Esophagus muscularis mucosa (tissue), 4 donors: Measurements from ENCODE around the gene ZNF319. TPM values are rescaled to one million over a fixed set of nuclear protein-coding genes. Genes with fewer than 3 reads are reported as not detected.
A peak's percentile ranks its signal among the peaks of the same experiment; 100 is the strongest.

Experiments
- DNase-seq: peaks from one replicate; pipeline ENCODE4 v3.0.0-alpha.2; 2017; ENCODE audit errors: extremely low spot score
- H3K27ac ChIP-seq, 4 donors: fragments of 200-600 bp; sonication (generic); replicated peaks in 1 of 4; 1 replicate in 3 of 4; 2 replicates in 1 of 4; pipeline ENCODE4 v1.5.1; 2016 to 2019; ENCODE audit warnings: mild to moderate bottlenecking in 1 of 4
- H3K27me3 ChIP-seq, 4 donors: fragments of 200-600 bp; sonication (generic); one replicate each; pipeline versions ENCODE4 v1.5.1 to v1.6.0; 2016 to 2019
- H3K36me3 ChIP-seq, 4 donors: fragments of 200-600 bp; sonication (generic); one replicate each; pipeline ENCODE4 v1.5.1; 2016 to 2019
- H3K4me1 ChIP-seq, 4 donors: fragments of 200-600 bp; sonication (generic); one replicate each; pipeline ENCODE4 v1.5.1; 2016 to 2019
- H3K4me3 ChIP-seq, 4 donors: fragments of 200-600 bp; sonication (generic); 1 replicate in 2 of 4; 2 replicates in 2 of 4; pipeline ENCODE4 v1.5.1; 2016 to 2019; ENCODE audit warnings: mild to moderate bottlenecking in 4 of 4, moderate library complexity in 1 of 4
- H3K9me3 ChIP-seq, 4 donors: fragments of 200-600 bp; sonication (generic); 1 replicate in 3 of 4; 2 replicates in 1 of 4; pipeline ENCODE4 v1.5.1; 2016 to 2019
- CTCF ChIP-seq, 3 experiments: fragments of 200-600 bp in 2 of 3; fragments of 450-650 bp in 1 of 3; sonication (generic) in 2 of 3; IDR thresholded peaks; one replicate each; pipeline ENCODE4 v1.5.1; 2017 to 2019; ENCODE audit warnings: antibody characterized with exemption in 3 of 3, mild to moderate bottlenecking in 2 of 3, moderate library complexity in 1 of 3
- EP300 ChIP-seq: sonication (generic); formaldehyde crosslinking; IDR thresholded peaks from one replicate; pipeline ENCODE4 v1.6.1; 2017; ENCODE audit warnings: antibody characterized with exemption
- POLR2A ChIP-seq: fragments of 450-650 bp; IDR thresholded peaks from one replicate; pipeline ENCODE4 v1.6.1; 2017; ENCODE audit warnings: antibody characterized with exemption, moderate library complexity, mild to moderate bottlenecking, low read depth
- POLR2AphosphoS5 ChIP-seq, 2 donors: sonication (generic); formaldehyde crosslinking; IDR thresholded peaks; one replicate each; pipeline ENCODE4 v1.6.1; 2017; ENCODE audit warnings: antibody characterized with exemption in 2 of 2
- WGBS: methylation state at CpG from one replicate; pipeline ENCODE4 v1.1.5; 2018; 5-methylcytosine and 5-hydroxymethylcytosine counted together
- intact Hi-C: fragments of 100-400 bp; cut with DNase I; formaldehyde crosslinking; loops from one replicate; pipeline ENCODE4 v1.15.1; 2023
- total RNA-seq, 4 donors: library from RNA; depleted of rRNA; stranded (reverse); fragments of >200 nt; gene quantifications; one replicate each; pipeline versions ENCODE4 v1.1.0 to v1.2.1, GENCODE V29; 2016

ZNF319 gene
- total RNA-seq, 4 donors from 2014 or later: 7.1 to 20.9 (median 12.8) TPM

DNA sequence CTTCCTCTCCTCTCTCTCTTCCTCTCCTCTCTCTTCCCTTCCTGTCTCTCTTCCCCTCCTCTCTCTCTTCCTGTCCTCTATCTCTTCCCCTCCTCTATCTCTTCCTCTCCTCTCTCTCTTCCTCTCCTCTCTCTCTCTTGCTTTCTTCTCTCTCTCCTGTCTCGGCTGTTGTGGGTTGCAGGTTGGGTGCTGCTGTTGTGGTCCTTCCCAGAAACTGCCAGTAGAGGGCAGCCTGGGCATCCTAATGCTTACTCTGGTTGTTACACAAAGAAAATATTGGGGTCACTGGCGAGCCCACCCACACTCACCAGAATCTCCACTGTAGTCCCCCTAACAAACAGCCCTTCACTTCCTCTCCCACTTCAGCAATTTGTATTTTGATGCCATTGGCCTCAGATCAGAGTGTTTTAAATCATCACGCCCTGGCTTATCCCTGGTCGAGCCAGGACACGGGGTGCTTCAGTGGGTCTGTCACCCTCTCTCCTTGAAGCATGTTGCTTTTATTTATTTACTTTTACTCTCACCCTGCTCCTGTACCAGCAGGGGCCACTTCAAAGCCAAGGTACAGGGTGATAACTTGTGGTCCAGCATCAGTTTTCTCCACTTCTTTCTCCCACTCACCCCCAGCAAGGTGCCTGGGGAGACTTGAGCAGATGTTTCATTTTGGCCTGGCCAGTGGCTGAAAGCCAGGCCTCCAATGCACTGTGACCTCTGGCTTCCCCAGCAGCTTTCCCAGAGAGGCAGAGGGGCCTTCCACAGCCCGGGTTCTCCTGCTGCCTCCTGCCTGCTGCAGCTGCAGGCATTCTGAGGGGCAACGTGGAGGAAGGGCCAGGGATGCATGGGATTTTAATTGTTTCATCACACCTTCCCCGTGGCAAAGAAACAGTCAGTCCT lies 20.4 kb upstream of the ZNF319 start:
- TF ChIP-seq POLR2A (no peak), CTCF (IDR thresholded peaks at IDR 0.05) (peak; percentile 66 to 88 (median 82)), POLR2AphosphoS5 (IDR thresholded peaks at IDR 0.05) (no peak)
- H3K27me3 ChIP-seq: no peaks in the 10 kb centered on the region
- DNase-seq: no peak
- no peaks in the 10 kb centered on the region for H3K9me3 ChIP-seq
- H3K4me1 ChIP-seq: peaks cover 32 to 49% (median 44%) of the 10 kb centered on the region in 4 donors
- no peak overlapping the region for H3K27ac ChIP-seq
- WGBS: 52% methylated on average over 8 of the region's 8 CpGs
- H3K36me3 ChIP-seq: peaks cover 18 to 35% (median 28%) of the 10 kb centered on the region in 4 donors
- intact Hi-C loops: loop anchor here (5.0 kb wide), 2 partner anchors 176 to 466 kb away; partner anchors contain the start of gene CSNK2A2
- no peak overlapping the region for H3K4me3 ChIP-seq

GRCh38 chr16:58019866-58020538 lies 19.5 kb upstream of the ZNF319 start:
- intact Hi-C loops: loop anchor here (5.0 kb wide), 2 partner anchors 177 to 467 kb away; partner anchors contain the start of gene CSNK2A2
- H3K27me3 ChIP-seq: no peaks in the 10 kb centered on the region
- H3K4me1 ChIP-seq: peaks cover 27 to 43% (median 38%) of the 10 kb centered on the region in 4 donors
- H3K4me3 ChIP-seq: no peak overlapping the region
- no peak overlapping the region for H3K27ac ChIP-seq
- no peaks in the 10 kb centered on the region for H3K9me3 ChIP-seq
- WGBS: 84% methylated on average over 8 of the region's 8 CpGs
- TF ChIP-seq CTCF (IDR thresholded peaks at IDR 0.05) (no peak), POLR2A (no peak), EP300 (no peak), POLR2AphosphoS5 (IDR thresholded peaks at IDR 0.05) (no peak)
- H3K36me3 ChIP-seq: peaks cover 18 to 42% (median 31%) of the 10 kb centered on the region in 4 donors
- DNase-seq: no peak

DNA sequence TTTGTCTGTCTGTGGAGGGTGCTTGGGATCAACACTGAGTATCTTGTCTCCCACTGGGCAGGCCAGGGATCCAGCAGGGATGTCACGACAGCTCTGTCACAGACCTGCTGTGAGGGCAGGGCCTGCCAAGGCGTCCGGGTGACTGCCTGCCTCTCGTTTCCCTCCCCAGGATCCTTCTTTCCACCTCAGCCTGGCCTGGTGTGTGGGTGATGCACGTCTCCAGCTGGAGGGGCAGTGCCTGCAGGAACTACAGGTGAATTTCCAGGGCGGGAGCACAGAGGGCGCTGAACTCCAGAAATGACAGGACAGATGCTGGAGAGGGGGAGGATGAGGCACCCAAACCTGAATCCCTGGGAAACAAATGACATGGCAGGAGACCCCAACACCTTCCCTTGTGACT lies 18.3 kb upstream of the ZNF319 start:
- Histone ChIP-seq H3K4me3 (no peak overlapping the region), H3K9me3 (no peaks in the 10 kb centered on the region), H3K36me3 (peaks cover 18 to 51% (median 33%) of the 10 kb centered on the region in 4 donors), H3K27ac (no peak overlapping the region), H3K27me3 (no peaks in the 10 kb centered on the region), H3K4me1 (peaks cover 19 to 33% (median 28%) of the 10 kb centered on the region in 4 donors)
- no peak for DNase-seq
- intact Hi-C loops: no loop called here
- 79% methylated on average over 7 of the region's 7 CpGs for WGBS
- TF ChIP-seq CTCF (IDR thresholded peaks at IDR 0.05): no peak

DNA sequence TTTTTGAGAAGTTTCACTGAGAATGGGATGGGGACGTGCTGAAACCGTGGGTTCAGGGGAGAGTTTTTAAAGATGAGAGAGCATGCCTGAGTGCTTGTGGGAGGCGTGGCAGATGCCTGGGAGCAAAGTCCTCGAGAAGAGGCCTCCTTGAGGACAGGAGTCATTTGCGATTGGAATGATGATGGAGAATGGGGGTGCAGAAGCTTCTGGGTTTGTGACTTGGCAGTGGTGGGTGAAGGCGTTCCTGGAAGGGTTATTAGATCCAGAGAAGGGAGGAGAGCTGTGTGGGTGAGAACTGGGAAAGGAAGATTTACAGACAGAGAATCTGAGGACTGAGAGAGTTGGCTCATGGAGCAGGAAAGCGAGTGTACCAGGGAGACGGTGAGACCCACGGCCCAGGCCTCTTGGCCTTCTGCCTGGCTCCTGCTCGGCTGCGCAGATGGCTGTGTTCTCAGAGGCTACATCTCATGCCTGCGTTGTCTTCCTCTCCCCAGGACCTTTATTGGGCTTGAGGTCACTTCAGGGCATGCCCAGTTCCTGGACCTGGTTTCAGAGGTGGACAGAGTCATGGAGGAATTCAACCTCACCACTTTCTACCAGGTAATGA lies 16.5 kb upstream of the ZNF319 start:
- H3K4me3 ChIP-seq: no peak overlapping the region
- H3K36me3 ChIP-seq: peaks cover 18 to 64% (median 46%) of the 10 kb centered on the region in 4 donors
- no peak overlapping the region for H3K27ac ChIP-seq
- H3K27me3 ChIP-seq: no peaks in the 10 kb centered on the region
- WGBS: 77% methylated on average over 12 of the region's 12 CpGs
- H3K9me3 ChIP-seq: no peaks in the 10 kb centered on the region
- no peak for DNase-seq
- TF ChIP-seq POLR2AphosphoS5 (IDR thresholded peaks at IDR 0.05) (no peak), POLR2A (no peak), CTCF (IDR thresholded peaks at IDR 0.05) (no peak), EP300 (no peak)
- peaks cover 3 to 14% (median 10%) of the 10 kb centered on the region in 4 donors for H3K4me1 ChIP-seq
- intact Hi-C loops: no loop called here
